Fibroblast of pulmonary artery (primary cell): ENCODE measurements around the gene GALNT15.

Experiments used
- DNase-seq: peaks from one replicate; pipeline ENCODE4 v3.0.0-alpha.2; 2010; ENCODE audit warnings: low read depth
- H3K4me3 ChIP-seq: replicated peaks from 2 replicates; pipeline ENCODE4 v1.5.1; 2011; ENCODE audit warnings: low read depth, mild to moderate bottlenecking, control low read depth, low read length, moderate library complexity
- TF ChIP-seq, protein P1 (sequence below): IDR thresholded peaks from 2 replicates; pipeline ENCODE4 v1.5.1; 2011; ENCODE audit warnings: mild to moderate bottlenecking, control low read depth, low read length, inconsistent platforms; ENCODE audit errors: missing control alignments

The GALNT15 gene

DNA sequence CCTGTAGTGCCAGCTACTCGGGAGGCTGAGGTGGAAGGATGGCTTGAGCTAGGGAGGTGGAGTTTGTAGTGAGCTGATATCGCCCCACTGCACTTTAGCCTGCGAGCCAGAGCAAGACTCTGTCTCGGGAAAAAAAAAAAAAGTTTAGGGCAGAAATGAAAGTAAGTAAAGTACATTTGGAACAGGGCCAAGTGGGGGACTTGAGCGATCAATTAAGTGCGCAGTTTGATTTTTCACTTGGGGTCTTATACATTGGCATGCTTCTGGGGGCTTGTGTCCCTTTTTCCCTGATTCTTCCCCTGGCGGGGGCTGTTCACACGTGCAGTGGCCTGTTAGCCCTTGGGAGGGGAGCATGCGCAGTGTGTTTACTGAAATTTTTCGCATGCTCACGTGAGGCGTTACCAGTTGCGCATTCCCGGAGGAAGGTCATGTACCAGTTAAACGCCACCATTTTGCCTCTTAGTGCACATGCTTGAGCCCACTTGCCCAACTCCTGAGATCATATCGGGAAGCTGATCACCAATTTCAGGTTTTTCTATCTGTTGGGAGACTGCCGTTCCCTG, 42.0 kb downstream of the GALNT15 start:
- TF ChIP-seq, protein P1, sequence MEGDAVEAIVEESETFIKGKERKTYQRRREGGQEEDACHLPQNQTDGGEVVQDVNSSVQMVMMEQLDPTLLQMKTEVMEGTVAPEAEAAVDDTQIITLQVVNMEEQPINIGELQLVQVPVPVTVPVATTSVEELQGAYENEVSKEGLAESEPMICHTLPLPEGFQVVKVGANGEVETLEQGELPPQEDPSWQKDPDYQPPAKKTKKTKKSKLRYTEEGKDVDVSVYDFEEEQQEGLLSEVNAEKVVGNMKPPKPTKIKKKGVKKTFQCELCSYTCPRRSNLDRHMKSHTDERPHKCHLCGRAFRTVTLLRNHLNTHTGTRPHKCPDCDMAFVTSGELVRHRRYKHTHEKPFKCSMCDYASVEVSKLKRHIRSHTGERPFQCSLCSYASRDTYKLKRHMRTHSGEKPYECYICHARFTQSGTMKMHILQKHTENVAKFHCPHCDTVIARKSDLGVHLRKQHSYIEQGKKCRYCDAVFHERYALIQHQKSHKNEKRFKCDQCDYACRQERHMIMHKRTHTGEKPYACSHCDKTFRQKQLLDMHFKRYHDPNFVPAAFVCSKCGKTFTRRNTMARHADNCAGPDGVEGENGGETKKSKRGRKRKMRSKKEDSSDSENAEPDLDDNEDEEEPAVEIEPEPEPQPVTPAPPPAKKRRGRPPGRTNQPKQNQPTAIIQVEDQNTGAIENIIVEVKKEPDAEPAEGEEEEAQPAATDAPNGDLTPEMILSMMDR = no peak
- no peak overlapping the region for H3K4me3 ChIP-seq

DNA sequence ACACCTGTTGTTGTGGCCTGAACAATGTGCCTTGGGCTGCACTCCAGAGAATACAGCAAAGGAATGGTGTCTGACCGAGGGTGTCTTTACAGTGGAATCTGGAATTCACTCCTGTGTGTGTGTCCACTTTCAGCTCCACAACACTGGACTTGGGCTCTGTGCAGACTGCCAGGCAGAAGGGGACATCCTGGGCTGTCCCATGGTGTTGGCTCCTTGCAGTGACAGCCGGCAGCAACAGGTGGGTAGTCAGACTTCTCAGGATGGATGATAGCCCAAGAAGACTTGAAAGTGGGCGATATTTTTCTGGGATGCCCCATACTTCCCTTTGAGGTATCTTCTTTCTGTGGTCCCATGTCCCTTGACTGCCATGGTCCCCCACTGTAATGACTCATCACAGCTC, 45.3 kb downstream of the GALNT15 start:
- H3K4me3 ChIP-seq = no peak overlapping the region
- TF ChIP-seq, protein P1 = no peak
- no peak for DNase-seq

More for the DNA sequence above, 42.0 kb downstream of the GALNT15 start:
- no peak for DNase-seq

DNA sequence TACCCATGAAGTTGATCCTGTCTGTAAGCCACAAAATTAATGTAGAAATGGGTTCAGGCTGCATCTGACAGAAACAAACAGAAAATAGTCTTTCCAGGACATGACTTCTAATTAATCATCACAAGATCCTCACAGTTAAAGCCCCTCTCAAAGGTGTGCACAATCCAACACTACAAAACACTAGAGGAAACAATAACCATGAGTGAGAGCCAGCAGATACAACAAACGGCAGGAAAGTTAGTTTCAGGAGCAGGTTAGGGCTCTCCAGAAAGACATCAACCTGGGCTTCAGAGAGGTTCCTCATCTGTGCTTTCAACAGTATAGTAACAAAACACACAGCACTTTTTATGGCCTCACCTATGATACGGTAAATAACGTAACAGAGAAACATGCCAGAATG, 47.5 kb downstream of the GALNT15 start:
- no peak overlapping the region for H3K4me3 ChIP-seq
- TF ChIP-seq, protein P1 = no peak
- no peak for DNase-seq

DNA sequence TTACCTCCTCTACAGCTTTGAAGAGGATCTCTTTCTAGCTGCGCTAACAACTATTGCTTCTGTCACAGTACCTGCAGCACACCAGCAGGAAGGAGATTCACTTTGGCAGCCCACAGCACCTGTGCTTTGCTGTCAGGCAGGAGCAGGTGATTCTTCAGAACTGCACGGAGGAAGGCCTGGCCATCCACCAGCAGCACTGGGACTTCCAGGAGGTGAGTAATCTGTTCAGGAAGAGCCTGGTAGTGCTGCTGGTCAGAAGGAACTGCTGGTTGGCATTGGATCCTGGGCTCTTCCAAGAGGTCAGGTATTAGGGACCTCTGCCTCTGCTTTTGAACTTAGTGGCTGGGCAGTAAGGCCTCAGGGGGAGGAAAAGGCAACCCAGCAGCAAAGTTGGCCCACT, 48.1 kb downstream of the GALNT15 start:
- no peak for DNase-seq
- H3K4me3 ChIP-seq = no peak overlapping the region
- TF ChIP-seq, protein P1 = no peak

DNA sequence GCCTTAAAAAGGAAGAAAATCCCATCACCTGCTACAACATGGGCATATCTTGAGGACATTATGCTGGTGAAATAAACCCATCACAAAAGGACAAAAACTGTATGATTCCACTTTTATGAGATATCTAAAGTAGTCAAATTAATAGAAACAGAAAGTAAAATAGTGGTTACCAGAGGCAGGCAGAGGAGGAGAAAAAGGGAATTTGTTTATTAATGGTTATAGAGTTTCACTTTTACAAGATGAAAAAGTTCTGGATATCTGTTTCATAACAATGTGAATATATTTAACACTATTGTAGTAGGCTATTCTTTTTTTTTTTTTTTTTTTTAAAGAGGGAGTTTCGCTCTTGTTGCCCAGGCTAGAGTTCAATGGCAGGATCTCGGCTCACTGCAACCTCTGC, 49.8 kb downstream of the GALNT15 start:
- TF ChIP-seq, protein P1 = no peak
- no peak overlapping the region for H3K4me3 ChIP-seq
- no peak for DNase-seq

DNA sequence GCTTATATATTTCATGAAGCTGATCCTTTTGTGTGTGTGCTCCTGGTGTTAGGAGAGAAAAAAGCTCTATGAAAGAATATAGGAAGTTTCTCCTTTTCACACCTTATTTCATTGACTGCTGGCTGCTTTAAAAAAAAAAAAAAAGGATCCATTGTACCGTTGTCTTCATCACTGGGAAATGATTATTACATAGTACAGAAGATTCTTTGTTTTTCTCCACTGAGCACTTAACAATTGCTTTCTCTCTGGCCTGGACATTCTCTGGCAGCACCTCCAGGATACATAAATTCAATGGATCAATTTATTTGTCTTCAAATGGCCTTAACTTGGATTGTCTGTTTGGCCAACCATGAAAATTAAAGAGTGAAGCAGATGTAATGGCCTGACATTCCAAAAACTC, 53.1 kb downstream of the GALNT15 start:
- DNase-seq = no peak
- TF ChIP-seq, protein P1 = no peak
- H3K4me3 ChIP-seq = no peak overlapping the region

DNA sequence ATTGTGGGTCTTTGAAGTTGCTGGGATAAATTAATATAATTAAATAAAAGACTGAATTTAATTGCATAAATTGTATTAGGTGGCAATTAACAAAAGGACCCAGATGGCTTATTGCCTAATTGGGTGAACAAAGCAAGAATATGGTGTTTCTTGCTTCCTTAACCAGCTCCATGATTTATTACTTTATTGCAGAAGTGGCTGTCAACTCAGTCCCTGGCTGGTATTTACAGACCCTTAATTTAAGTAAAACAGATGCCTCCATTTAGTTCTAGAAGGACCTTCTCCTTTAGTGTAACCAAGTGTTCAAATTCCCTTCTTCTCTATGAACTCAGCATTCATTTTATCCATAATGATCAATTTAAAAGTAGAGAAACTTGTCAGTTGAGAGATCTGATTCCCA, 55.2 kb downstream of the GALNT15 start:
- TF ChIP-seq, protein P1 = no peak
- DNase-seq = no peak
- no peak overlapping the region for H3K4me3 ChIP-seq
